ENCODE results near the gene SPATA31D4. TPM values are rescaled to one million over a fixed set of nuclear protein-coding genes. Genes with fewer than 3 reads are reported as not detected.

The SPATA31D4 gene
- total and polyA plus RNA-seq, 4 donors, result not detected

DNA sequence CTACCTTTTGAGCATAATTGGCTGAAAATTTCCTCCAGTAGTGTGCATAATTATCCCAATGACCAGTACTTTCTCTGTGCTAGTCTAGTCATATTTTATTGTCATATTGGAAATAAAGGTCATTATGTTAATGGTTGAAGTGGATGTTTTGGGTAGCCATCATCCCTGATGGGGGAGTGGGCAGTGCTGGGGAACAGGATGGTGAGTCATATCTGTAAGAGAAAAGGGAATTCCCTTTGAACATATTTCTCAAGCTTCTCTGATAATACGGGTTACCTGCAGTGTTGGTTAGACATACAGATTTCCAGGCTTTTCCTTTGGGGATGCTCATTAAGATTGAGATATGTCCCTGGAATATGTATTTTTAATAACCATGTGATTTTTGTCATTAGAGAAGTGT is 33.3 kb upstream of the SPATA31D4 start:
- H3K9ac ChIP-seq (ENCODE audit: insufficient read depth in 1 of 2, low read length in 2 of 2), result no peak overlapping the region
- H3K4me3 ChIP-seq, result no peak overlapping the region
- WGBS, 2 donors, result 85 to 94% methylated on average over 1 of the region's 1 CpG
- H3K4me1 ChIP-seq (ENCODE audit: control insufficient read depth in 5 of 5, insufficient read depth in 5 of 5, low read length in 5 of 5), result peaks cover 0 to 9% (median 0%) of the 10 kb centered on the region in 5 donors
- DNase-seq (no peak), ATAC-seq (ENCODE audit: insufficient read depth, low FRiP score) (no peak)
- H3K27ac ChIP-seq (ENCODE audit: low read depth in 1 of 2, low read length in 1 of 2), result no peak overlapping the region
- TF ChIP-seq CTCF (IDR thresholded peaks at IDR 0.05; ENCODE audit: control extremely low read depth, extremely low read depth), result no peak
- no peaks in the 10 kb centered on the region for H3K36me3 ChIP-seq (ENCODE audit: control insufficient read depth in 4 of 4, insufficient read depth in 4 of 4, low read length in 4 of 4)
- no peaks in the 10 kb centered on the region for H3K9me3 ChIP-seq (ENCODE audit: control insufficient read depth in 4 of 4, insufficient read depth in 3 of 4, low read length in 3 of 4)
- no peaks in the 10 kb centered on the region for H3K27me3 ChIP-seq (ENCODE audit: control insufficient read depth in 3 of 3, insufficient read depth in 3 of 3, low read length in 2 of 3)

- Histone ChIP-seq H3K4me1 (ENCODE audit: control insufficient read depth in 5 of 5, insufficient read depth in 5 of 5, low read length in 5 of 5) (peaks cover 0 to 9% (median 0%) of the 10 kb centered on the region in 5 donors), H3K27ac (ENCODE audit: low read depth in 1 of 2, low read length in 1 of 2) (no peak overlapping the region), H3K9me3 (ENCODE audit: control insufficient read depth in 4 of 4, insufficient read depth in 3 of 4, low read length in 3 of 4) (no peaks in the 10 kb centered on the region), H3K27me3 (ENCODE audit: control insufficient read depth in 3 of 3, insufficient read depth in 3 of 3, low read length in 2 of 3) (no peaks in the 10 kb centered on the region), H3K36me3 (ENCODE audit: control insufficient read depth in 4 of 4, insufficient read depth in 4 of 4, low read length in 4 of 4) (no peaks in the 10 kb centered on the region), H3K4me3 (no peak overlapping the region), H3K9ac (ENCODE audit: insufficient read depth in 1 of 2, low read length in 2 of 2) (no peak overlapping the region)
- TF ChIP-seq CTCF (IDR thresholded peaks at IDR 0.05; ENCODE audit: control extremely low read depth, extremely low read depth), result no peak
- ATAC-seq (ENCODE audit: insufficient read depth, low FRiP score), result no peak
- no peak for DNase-seq
Observed at GRCh38 chr9:81896070-81896469, 32.2 kb upstream of the SPATA31D4 start.

DNA sequence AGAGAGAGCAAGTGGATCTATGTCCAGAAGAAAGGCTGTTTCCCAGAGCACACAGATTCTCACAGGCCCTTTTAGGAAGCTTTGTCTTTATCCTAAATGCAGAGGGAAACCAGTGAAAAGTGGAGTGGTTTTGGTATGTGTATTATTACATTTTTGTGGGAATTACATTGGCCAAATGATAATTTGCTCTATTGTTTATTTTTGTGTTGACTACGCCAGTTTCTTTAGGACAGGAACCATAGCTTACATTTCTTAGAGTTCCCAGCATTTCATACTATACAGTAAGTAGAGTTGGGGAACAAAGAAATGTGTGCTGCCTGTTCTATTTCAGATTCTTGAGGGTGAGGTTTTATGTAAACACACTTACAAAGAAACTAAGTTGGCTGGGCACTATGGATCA is 29.4 kb upstream of the SPATA31D4 start:
- WGBS, 2 donors, result 73 to 89% methylated on average over 1 of the region's 1 CpG
- ATAC-seq (ENCODE audit: insufficient read depth, low FRiP score), result no peak
- peak in 1 of 3 donors; percentile 42 for DNase-seq
- no peak for TF ChIP-seq CTCF (IDR thresholded peaks at IDR 0.05; ENCODE audit: control extremely low read depth, extremely low read depth)
- no peaks in the 10 kb centered on the region for H3K27me3 ChIP-seq (ENCODE audit: control insufficient read depth in 3 of 3, insufficient read depth in 3 of 3, low read length in 2 of 3)
- no peaks in the 10 kb centered on the region for H3K36me3 ChIP-seq (ENCODE audit: control insufficient read depth in 4 of 4, insufficient read depth in 4 of 4, low read length in 4 of 4)
- H3K9me3 ChIP-seq (ENCODE audit: control insufficient read depth in 4 of 4, insufficient read depth in 3 of 4, low read length in 3 of 4), result no peaks in the 10 kb centered on the region
- no peak overlapping the region for H3K4me3 ChIP-seq
- H3K4me1 ChIP-seq (ENCODE audit: control insufficient read depth in 5 of 5, insufficient read depth in 5 of 5, low read length in 5 of 5), result peaks cover 0 to 9% (median 0%) of the 10 kb centered on the region in 5 donors
- no peak overlapping the region for H3K27ac ChIP-seq (ENCODE audit: low read depth in 1 of 2, low read length in 1 of 2)
- H3K9ac ChIP-seq (ENCODE audit: insufficient read depth in 1 of 2, low read length in 2 of 2), result no peak overlapping the region

- Histone ChIP-seq H3K9me3 (ENCODE audit: control insufficient read depth in 4 of 4, insufficient read depth in 3 of 4, low read length in 3 of 4) (no peaks in the 10 kb centered on the region), H3K27ac (ENCODE audit: low read depth in 1 of 2, low read length in 1 of 2) (no peak overlapping the region), H3K36me3 (ENCODE audit: control insufficient read depth in 4 of 4, insufficient read depth in 4 of 4, low read length in 4 of 4) (no peaks in the 10 kb centered on the region), H3K4me1 (ENCODE audit: control insufficient read depth in 5 of 5, insufficient read depth in 5 of 5, low read length in 5 of 5) (peaks cover 0 to 9% (median 0%) of the 10 kb centered on the region in 5 donors), H3K27me3 (ENCODE audit: control insufficient read depth in 3 of 3, insufficient read depth in 3 of 3, low read length in 2 of 3) (no peaks in the 10 kb centered on the region), H3K4me3 (no peak overlapping the region), H3K9ac (ENCODE audit: insufficient read depth in 1 of 2, low read length in 2 of 2) (no peak overlapping the region)
- no peak for TF ChIP-seq CTCF (IDR thresholded peaks at IDR 0.05; ENCODE audit: control extremely low read depth, extremely low read depth)
- no peak for ATAC-seq (ENCODE audit: insufficient read depth, low FRiP score)
- DNase-seq, result peak in 1 of 3 donors; percentile 34
- WGBS, 2 donors, result 80 to 91% methylated on average over 2 of the region's 2 CpGs
Observed at GRCh38 chr9:81902196-81902595, 26.0 kb upstream of the SPATA31D4 start.

All from lung (tissue), 12 donors.